HG03103 (cell line): ENCODE results near the gene LRMDA.

Experiments
- ATAC-seq: cut with Tn5 transposase; IDR thresholded peaks from one replicate; pipeline ENCODE4 v1.9.1; 2021; ENCODE audit warnings: low read depth; ENCODE audit not compliant: unreplicated experiment

Gene LRMDA

GRCh38 chr10:75632805-75633462 is 201.5 kb downstream of the LRMDA start:
- no peak for ATAC-seq

DNA sequence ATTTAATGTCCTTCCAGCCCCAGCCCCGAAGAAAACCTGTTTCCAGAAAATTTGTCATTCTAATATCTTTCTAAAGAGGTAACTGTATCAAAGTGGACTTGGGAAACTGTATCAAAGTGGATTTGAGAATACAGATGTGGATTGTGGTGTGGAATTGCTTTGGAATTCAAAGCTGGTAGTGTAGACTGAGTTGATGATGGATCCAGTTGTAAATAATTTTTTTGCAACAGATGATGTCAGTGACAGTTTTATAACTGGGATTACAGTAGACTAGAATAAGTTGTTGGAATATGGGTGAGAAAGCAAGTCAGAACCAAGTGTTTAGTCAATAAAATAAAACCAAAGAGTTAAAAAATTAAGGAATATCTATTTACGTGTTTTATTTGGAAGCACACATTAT is 202.1 kb downstream of the LRMDA start:
- ATAC-seq = no peak

- no peak for ATAC-seq
These were observed 203.5 kb downstream of the LRMDA start for GRCh38 chr10:75634947-75635346.

- ATAC-seq = no peak
These were observed 207.3 kb downstream of the LRMDA start for GRCh38 chr10:75638752-75639151.

GRCh38 chr10:75639736-75640135 is 208.3 kb downstream of the LRMDA start:
- ATAC-seq = no peak

DNA sequence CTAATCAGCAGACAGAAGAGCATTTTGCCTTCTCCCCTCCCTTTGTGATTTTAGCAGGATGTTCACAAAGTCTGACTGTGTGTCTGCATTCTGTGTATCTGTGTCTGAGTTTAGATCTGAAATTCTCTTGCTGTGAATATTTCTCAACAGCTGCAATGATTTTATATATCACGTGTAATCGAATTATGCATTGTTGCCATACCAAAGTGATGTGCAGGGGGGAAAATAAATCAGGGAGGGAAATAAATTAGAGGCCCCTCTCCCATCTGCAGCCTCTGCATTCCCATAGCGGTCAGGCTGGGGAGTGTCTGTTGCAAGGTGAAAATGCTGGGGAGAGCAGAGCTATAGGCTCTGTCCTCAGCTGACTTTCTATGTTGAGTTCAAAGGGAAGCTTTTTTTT is 209.0 kb downstream of the LRMDA start:
- ATAC-seq = no peak

DNA sequence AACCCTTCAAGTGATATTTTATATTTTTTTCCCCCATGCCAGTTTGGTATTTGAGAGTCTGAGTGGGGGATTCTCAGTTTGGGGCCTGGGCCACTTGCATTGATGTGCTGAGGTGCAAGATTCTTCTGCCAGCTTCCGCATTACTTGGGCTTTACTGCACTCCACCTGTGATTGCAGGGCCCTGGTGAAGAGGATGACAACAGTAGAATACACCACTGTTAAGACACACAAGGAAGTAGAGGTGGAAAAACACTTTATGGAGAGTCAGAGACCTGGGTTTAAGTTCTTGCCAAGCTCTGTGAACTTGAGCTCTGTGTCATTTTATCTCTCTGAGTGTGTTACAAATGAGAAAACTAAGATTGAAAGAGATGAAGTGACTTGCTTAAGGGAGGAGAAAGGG is 209.4 kb downstream of the LRMDA start:
- no peak for ATAC-seq

- ATAC-seq = no peak
These were observed 212.0 kb downstream of the LRMDA start for GRCh38 chr10:75643405-75643804.

DNA sequence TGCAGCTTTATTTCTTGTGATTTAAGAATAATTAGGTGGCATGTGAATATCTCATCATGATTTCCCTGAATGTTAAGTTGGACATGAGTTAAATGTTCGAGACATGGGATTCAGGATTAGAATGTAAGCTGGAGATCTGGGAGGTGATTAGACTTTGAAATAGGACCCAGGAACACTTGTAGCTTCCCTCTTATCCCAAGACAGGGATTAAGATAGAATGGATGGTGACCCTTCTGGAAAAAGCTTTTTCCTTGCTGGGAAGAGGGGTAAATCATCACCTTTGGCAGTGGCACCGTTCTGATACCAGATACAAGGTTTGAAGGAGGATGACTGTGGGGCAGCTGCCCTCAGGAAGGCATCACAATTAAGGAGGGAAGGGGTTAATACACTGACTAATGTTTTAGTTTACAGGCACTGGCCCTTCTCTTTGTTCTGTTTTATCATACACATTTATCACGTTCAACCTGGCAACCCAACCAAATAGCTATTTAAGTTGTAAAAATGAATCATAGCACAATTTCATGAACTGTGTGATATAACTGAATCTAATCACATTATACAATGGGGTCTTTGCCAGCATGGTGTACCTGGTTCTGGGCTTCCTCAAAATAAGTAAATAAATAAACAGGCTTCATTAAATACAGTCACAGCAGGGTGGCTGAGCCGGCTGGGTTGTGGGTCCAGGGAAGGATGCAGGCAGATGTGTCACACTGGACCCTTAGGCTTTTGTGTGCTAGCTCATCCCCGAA is 212.7 kb downstream of the LRMDA start:
- ATAC-seq = no peak

- no peak for ATAC-seq
These were observed 214.3 kb downstream of the LRMDA start for GRCh38 chr10:75645704-75646103.

DNA sequence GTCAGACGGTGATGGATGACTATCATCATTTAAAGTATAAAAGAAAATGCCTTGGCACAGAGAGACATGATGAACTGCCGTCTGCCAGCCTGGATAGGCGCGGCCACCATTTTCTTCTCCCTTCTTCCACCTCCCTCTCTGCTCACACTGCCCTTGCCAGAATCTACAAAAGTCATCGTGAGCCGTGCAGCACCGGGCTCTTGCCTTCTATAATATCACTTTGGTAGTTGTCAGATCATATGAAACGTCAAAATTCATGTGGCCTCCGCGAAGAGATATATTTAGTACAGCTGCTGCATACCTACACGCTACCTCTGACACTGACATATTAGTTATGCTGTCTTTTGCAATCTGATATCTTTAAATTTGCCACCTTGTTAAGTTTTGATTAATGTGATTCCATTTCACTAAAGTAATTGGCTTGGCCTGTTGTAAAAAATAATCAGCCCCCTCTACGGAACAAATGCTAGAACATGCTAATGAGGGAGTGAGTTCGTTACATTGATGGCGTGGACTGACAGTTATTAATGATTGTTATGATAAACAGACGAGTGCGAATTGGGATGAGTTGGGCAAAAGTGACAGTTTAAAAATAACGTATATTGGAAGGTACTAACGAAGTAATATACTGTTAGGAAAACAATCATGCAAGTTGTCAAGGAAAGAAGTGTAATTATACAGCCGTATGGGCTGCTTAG is 214.9 kb downstream of the LRMDA start:
- no peak for ATAC-seq

DNA sequence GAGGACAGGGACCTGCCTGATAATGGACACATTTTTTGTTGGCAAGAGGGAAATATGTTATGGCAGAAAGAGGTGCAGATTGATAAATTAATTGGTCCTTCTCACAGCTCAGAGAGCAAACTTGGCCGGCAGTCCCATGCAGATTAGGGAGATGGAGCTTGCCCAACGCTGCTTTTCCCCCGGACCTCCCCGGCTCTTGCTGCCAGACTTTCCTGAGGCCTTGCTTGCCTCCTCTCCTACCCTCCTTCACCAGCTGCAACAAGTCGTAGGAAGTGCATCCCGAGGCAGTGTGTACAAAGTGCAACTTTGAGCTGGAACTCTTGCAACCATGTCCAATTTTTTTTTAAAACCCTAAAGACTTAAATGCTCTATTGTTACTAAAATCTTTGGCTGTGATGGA is 215.5 kb downstream of the LRMDA start:
- ATAC-seq = no peak

DNA sequence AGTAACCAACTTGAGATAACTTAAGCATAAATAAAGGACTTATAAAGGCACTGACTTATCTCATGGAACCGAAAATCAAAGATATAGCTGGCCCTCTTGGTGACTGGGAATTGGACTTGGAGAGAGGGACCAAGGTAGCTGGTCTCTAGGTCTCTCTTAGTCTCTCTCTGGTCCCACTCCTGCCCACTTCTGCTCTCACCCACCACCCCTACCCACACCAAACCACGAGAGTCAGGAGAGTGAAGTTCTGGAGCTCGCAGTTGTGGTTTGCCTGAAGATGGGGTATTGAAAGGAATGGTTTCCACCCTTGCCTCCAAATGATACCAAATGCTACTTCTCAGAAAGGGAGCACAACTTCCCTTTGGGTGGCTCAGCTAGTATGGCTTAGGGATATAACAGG is 216.3 kb downstream of the LRMDA start:
- no peak for ATAC-seq

- no peak for ATAC-seq
These were observed 216.9 kb downstream of the LRMDA start for GRCh38 chr10:75648351-75648750.

DNA sequence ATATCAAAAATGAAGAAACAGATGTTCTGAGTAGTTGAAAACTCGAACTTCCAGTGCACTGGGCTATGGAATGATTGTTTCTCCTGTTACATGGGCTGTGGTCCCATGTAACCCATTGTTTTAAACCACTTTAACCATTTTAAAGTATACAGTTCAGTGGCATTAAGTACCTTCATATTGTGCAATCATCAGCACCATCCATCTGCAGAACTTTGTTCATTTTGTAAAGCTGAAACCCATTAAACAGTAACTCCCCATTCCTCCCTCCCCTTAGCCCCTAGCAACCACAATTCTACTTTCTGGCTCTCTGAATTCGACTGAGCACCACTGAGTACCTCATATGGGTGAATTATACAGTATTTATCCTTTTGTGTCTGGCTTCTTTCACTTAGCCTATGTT is 217.4 kb downstream of the LRMDA start:
- no peak for ATAC-seq

DNA sequence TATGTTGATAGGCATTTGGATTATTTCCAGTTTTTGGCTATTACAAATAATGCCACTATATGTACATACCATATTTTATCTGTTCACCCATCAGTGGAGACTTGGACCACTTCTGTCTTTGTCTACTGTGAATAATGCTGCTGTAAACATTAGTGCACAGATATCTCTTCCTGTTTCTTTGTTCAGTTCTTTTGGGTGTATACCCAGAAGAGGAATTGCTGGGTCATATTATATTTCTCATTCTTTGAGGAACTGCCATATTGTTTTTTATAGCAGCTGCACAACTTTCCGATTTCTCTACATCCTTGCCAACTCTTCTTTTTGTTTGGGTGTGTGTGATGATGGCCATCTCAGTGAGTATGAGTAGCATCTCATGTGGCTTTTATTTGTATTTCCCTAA is 218.0 kb downstream of the LRMDA start:
- ATAC-seq = no peak

GRCh38 chr10:75650648-75651047 is 219.2 kb downstream of the LRMDA start:
- ATAC-seq = no peak

GRCh38 chr10:75651417-75651816 is 220.0 kb downstream of the LRMDA start:
- no peak for ATAC-seq

- ATAC-seq = no peak
These were observed 220.8 kb downstream of the LRMDA start for GRCh38 chr10:75652146-75652740.

- no peak for ATAC-seq
These were observed 222.3 kb downstream of the LRMDA start for GRCh38 chr10:75653761-75654160.

GRCh38 chr10:75654171-75654771 is 222.8 kb downstream of the LRMDA start:
- ATAC-seq = no peak
